ENCODE measurements around the gene F5. TPM values are rescaled to one million over a fixed set of nuclear protein-coding genes. Genes with fewer than 3 reads are reported as not detected.

Gene F5
- total RNA-seq = 174 TPM

DNA sequence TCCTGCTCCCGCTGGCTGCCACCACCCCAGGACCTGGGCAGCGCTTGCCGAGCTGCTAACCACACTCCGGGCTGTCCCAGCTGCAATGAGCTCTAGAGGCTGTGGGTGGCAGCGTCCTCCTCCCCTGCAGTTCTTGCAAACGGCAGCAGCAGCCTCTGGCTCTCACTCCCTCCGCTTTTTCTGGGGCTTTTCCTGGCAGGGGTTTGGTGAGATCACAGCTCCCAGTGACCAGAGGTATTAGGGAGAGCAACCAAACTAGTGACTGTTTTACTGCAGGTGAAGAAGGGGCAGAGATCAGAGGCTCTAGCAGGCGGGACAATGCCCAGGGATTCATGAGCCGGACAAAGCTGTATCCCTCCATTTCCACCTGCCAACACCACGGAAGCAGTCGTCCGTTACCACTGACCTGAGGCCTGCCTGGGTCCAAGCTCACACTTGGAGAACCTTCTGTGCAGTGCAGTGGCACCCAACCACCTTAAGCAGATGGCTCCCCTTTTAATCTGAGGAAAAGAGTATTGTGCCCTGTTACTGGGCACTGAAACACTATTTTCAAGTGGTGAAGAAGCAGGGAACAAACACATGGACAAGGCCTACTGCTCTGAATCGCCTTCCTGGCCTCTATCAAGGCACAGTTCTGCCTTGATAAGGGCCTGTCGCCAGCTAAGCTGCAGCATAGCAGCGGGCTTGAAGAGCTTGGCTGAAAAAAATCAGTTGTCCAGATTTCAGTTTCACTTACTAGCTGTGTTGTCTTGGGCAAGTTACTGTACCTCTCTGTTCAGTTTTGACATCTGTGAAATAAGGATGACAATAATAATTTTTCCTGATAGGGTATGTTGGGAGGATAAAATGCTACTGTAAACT is at the start of gene F5:
Gene F5 (minus strand): TSS at position 87 of the 861 bp plus-strand sequence. CDS start 95 bp downstream, outside the sequence.
- ATAC-seq (peak; percentile 85), DNase-seq (ENCODE audit: low spot score) (peak; percentile 92)

- DNase-seq (ENCODE audit: low spot score) (no peak), ATAC-seq (no peak)
Measured at GRCh38 chr1:169634877-169635276, 48.6 kb upstream of the F5 start.

GRCh38 chr1:169634145-169634544 is 47.9 kb upstream of the F5 start:
- DNase-seq (ENCODE audit: low spot score) = no peak
- ATAC-seq = no peak

DNA sequence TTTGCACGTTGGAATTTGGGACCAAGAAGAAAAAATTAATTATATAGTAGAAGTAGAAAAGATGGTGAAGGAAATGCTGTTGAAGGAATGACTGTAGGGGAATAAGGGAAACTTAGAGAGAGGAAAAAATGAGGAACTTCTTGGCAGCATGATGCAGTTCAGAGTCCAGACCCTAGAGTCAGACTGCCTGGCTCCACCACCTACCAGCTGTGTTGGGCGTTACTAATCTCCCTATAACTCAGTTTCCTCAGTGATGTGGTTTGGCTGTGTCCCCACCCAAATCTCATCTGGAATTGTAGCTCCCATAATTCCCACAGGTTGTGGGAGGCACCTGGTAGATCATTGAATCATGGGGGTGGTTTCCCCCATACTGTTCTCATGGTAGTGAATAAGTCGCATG is 45.0 kb upstream of the F5 start:
- DNase-seq (ENCODE audit: low spot score) = no peak
- no peak for ATAC-seq

DNA sequence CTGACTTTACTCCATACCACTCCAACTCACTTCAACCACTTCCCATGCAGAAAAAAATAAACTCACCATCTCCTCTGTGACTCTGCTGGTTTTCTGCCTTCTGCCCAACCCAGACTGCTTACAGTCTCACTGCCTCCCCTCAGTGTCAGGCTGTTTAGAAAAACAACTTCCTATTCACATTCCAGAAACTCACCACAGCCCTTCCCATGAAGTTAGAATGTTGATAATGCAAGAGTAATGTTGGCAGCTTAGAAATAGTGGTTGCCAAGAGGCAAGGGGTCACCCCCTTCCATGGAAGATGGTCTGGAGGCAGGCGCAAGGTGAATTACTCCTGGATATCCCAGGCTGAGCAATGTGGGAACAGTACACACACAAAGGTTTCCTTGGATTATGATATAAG is 43.7 kb upstream of the F5 start, which contains the start of gene SELP:
Gene SELP (minus strand): TSS at position 119 of the 400 bp plus-strand sequence. CDS start 50 bp downstream, at position 69.
- ATAC-seq (no peak), DNase-seq (ENCODE audit: low spot score) (no peak)

- ATAC-seq = no peak
- no peak for DNase-seq (ENCODE audit: low spot score)
Measured at GRCh38 chr1:169624912-169625311, 38.6 kb upstream of the F5 start.

DNA sequence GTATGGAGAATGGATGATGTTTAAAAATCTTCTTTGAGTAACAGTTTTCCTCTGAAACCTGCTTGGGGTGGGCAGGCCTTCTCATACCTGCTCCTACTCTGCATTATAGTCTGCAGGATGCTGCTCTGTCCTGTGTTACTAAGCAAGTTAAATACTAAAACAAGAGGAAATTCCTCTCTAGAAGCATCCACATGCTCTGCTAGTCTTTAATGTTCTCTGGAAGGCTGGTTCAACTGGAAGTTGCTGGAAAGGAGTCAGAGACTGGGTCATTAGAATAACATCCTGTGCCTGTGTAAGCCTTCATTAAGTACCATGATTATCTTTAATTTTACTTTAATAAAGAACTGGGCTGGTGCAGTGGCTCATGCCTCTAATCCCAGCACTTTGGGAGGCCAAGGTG is 37.8 kb upstream of the F5 start:
- DNase-seq (ENCODE audit: low spot score) = no peak
- no peak for ATAC-seq

- DNase-seq (ENCODE audit: low spot score) = no peak
- ATAC-seq = no peak
Measured at GRCh38 chr1:169623132-169623926, 37.0 kb upstream of the F5 start.

DNA sequence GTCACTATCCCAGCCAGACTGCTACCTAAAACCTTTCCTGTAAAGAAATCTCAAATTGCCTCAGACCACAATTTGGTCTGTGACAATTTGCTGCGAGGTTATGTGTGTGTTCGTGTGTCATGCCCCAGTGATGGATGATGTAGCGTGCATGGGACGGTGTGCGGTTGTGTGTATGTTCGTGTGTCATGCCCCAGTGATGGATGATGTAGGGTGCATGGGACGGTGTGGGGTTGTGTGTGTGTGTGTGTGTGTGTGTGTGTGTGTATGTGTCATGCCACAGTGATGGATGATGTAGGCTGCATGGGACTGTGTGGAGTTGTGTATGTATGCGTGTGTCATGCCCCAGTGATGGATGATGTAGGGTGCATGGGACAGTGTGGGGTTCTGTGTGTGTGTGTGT is 34.3 kb upstream of the F5 start:
- DNase-seq (ENCODE audit: low spot score) (no peak), ATAC-seq (no peak)

GRCh38 chr1:169618367-169618766 is 32.1 kb upstream of the F5 start:
- no peak for ATAC-seq

GRCh38 chr1:169615803-169616202 is 29.5 kb upstream of the F5 start:
- no peak for DNase-seq (ENCODE audit: low spot score)
- ATAC-seq = no peak

More at GRCh38 chr1:169618367-169618766, 32.1 kb upstream of the F5 start:
- no peak for DNase-seq (ENCODE audit: low spot score)

DNA sequence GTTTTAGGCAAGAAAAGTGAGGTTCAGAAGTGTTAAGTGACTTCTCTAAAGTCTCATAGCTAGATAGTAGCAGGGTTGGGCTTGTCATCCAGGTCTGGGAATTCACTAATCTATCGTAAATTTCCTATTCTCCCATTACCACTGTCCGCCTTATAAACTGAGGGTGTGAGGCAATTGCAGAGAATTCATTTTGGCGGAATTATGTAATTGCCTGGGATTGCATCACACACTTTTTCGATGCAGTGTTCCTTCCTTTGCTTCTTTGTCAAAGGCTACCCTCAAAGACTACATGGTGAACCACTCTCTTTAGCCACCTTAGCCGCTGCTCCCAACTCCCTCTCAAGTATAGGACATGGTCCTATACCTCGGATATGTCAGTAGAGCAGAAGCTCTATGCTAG is 24.6 kb upstream of the F5 start:
- ATAC-seq (no peak), DNase-seq (ENCODE audit: low spot score) (no peak)

GRCh38 chr1:169610108-169610507 is 23.8 kb upstream of the F5 start:
- no peak for DNase-seq (ENCODE audit: low spot score)
- peak; percentile 38 for ATAC-seq

- DNase-seq (ENCODE audit: low spot score) (no peak), ATAC-seq (no peak)
Measured at GRCh38 chr1:169608226-169608625, 21.9 kb upstream of the F5 start.

DNA sequence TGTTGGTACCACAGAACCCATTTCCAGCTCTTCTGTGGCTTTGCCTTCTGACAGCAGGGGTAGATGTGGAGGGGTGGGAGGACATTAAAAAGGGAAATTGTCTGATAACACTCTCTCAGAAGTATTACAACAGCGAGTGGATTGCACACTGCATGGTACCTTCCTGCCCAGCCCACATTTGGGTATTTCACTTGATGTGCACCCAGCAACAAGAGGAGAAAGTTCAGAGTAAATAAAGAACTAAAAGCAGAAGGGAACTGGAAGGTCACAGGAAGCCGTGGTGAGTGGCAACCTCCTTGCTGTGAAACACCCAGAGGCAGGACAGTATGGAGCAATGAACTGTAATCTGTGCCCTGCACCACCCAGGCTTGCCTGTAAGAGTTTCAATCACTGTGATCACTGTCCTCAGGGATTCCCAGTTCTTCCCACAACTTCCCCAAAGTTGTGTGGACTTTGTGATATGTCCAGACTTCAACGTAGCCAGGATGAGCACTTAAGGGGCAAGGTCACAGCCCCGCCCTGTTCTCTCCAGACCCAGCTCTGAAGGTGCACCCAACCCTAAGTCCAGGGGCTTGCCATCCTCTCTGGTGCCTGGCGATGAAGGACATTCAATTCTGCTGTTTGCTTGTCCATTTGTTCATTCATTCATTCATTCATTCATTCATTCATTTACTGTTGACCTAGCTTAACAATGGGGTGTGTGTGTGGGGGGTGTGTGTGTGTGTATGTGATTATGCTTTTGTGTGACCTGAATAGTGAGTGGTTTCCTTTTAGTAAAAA is 18.7 kb upstream of the F5 start:
- DNase-seq (ENCODE audit: low spot score) = no peak
- ATAC-seq = peak; percentile 55

DNA sequence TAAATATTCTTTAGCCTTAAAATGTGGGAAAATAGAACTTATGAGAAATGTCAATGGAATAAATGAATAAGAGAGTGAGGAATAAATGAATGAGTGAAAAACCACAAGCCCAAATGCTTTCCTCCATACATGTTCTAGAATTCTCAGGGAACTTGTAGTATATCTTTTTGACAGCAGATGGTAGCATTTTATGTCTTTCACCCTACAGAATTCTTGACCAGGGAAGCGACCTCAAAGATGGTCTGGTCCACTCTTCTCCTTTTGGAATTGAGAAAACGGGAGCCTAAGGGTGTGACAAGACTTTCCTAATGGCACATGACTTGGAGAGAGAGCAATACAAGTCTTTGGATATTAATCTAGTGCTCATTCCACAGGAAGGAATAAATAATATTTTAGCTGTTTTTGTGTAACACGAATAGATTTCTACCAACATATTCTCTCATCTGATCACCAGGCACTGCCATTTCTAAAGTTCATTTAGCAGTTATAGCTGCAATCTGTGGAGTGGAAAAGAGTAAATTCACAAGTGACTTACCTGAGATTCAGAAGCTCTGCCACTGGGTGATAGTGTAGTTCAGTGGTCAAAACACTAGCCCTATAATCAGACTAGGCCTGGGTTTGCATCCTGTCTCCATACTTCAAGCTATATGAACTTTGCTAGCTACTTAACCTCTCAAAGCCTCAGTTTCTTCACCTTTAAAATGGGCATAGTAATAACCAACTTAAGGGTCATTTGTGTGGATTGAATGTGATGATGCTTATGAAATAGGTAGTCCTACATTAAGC is 15.0 kb upstream of the F5 start:
- ATAC-seq (peak; percentile 77), DNase-seq (ENCODE audit: low spot score) (no peak)

DNA sequence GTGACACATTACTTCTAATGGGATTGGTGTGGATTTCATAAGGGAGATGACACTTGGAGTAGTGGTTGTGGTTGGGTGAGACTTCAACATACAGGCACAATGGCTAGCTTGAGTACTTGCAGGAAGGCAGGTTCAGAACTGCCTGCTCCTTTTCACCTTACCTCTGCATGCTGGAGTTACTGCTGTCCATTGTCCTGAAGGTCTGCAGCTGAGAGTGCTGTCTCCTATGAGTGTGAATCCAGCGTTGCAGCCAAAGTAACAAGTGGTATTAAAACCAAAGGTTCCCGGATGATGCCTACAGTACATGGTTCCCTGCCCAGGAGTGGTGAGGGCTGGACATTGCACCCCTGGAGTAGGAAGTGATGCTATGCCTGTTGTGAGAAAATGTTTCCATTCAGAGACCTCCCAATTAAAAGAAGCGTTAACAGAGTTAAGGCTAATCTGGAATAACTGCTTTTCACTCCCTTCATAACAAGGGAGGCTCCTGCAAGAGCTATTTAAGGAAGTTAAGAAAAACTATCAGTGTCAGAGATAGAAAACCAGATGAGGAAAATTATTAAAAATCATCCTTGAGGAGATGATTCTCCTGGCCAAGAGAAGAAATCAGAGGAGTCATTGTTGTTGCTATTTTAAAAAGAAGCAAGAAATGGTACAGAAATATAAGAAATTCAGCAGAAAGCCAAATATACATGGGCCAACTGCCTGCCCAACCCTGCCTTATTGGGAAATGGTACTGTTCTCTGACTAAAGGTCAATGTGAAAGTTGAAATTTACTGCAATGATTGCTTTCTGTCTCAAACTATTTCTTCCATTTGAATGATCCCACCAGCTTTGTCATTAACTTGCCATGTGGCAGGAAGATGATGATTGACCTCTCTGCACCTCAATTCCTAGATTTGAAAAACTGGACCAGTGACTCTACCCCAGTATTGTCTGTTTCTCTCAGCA is 9.8 kb upstream of the F5 start:
- peak; percentile 96 for ATAC-seq
- DNase-seq (ENCODE audit: low spot score) = no peak

- DNase-seq (ENCODE audit: low spot score) = no peak
- no peak for ATAC-seq
Measured at GRCh38 chr1:169594391-169594790, 8.1 kb upstream of the F5 start.

DNA sequence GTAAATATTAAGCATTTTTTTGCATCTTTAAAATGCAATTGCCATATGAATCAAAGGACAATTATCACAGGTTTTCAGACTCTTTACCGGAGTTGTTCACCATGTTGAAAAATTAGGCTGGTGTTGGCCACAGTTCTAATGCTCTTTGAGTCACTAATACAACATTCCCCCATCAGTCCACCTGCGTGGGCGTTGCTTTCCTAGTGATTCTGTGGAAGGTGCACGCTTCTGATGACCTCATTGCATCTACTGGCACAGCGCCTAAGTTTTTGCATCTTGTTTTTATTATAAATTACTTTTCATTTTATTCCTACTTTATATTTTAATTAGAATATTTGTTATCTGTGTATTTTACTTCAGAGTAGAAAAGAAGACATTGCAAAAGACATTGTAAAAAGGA is 4.7 kb upstream of the F5 start:
- ATAC-seq (no peak), DNase-seq (ENCODE audit: low spot score) (no peak)

Data from left lobe of liver (tissue), 2 donors.